ENCODE results near the gene PSME3.

The PSME3 gene

GRCh38 chr17:42792545-42792944 lies 40.7 kb upstream of the PSME3 start:
- no peak for FAIRE-seq
- no peak for DNase-seq (ENCODE audit: insufficient read length, low spot score)
- TF ChIP-seq CTCF (IDR thresholded peaks at IDR 0.05; ENCODE audit: insufficient read depth, missing control alignments): no peak

- DNase-seq (ENCODE audit: insufficient read length, low spot score): no peak
- FAIRE-seq: no peak
- no peak for TF ChIP-seq CTCF (IDR thresholded peaks at IDR 0.05; ENCODE audit: insufficient read depth, missing control alignments)
Observed at GRCh38 chr17:42795061-42795460, 38.1 kb upstream of the PSME3 start.

- no peak for DNase-seq (ENCODE audit: insufficient read length, low spot score)
- TF ChIP-seq CTCF (IDR thresholded peaks at IDR 0.05; ENCODE audit: insufficient read depth, missing control alignments): no peak
- FAIRE-seq: no peak
Observed at GRCh38 chr17:42795465-42795864, 37.7 kb upstream of the PSME3 start.

- no peak for DNase-seq (ENCODE audit: insufficient read length, low spot score)
- no peak for TF ChIP-seq CTCF (IDR thresholded peaks at IDR 0.05; ENCODE audit: insufficient read depth, missing control alignments)
- FAIRE-seq: no peak
Observed at GRCh38 chr17:42796066-42796758, 37.0 kb upstream of the PSME3 start.

GRCh38 chr17:42797067-42798007 lies 35.9 kb upstream of the PSME3 start:
- no peak for FAIRE-seq
- DNase-seq (ENCODE audit: insufficient read length, low spot score): no peak
- no peak for TF ChIP-seq CTCF (IDR thresholded peaks at IDR 0.05; ENCODE audit: insufficient read depth, missing control alignments)

- TF ChIP-seq CTCF (IDR thresholded peaks at IDR 0.05; ENCODE audit: insufficient read depth, missing control alignments): no peak
- DNase-seq (ENCODE audit: insufficient read length, low spot score) (no peak), FAIRE-seq (no peak)
Observed at GRCh38 chr17:42798011-42798382, 35.2 kb upstream of the PSME3 start.

Data from D721Med (cell line).